IMR-90 (cell line): ENCODE results near the gene ROMO1. TPM values are rescaled to one million over a fixed set of nuclear protein-coding genes. Genes with fewer than 3 reads are reported as not detected.

Experiments used
- ATAC-seq: fragments of 200-7000 bp; cut with Tn5 transposase; 2 replicates; pipeline ENCODE4 v1.9.1; 2020; ENCODE audit warnings: low read depth, mild to moderate bottlenecking, moderate library complexity
- BruUV-seq: library from RNA; stranded (reverse); fragments of 400-500 nt; replicated peaks from 2 replicates; lab custom pipeline; 2021; lab: Mats Ljungman, UMichigan
- CTCF ChIA-PET: fragments of 300-600 bp; formaldehyde crosslinking; extraction: SDS; loops from one replicate; lab custom pipeline; 2021; ENCODE audit warnings: antibody characterized with exemption; lab: Yijun Ruan, JAX
- POLR2A ChIA-PET: fragments of 300-600 bp; sonication (Branson Sonifier 250); formaldehyde crosslinking; loops from one replicate; lab custom pipeline; 2022; ENCODE audit warnings: antibody characterized with exemption; ENCODE audit not compliant: unreplicated experiment; lab: Charles Lee
- DNase-seq: peaks from one replicate; pipeline ENCODE4 v3.0.0; 2013
- H2AFZ ChIP-seq: replicated peaks from 2 replicates; pipeline ENCODE3; 2013; ENCODE audit warnings: low read length, mild to moderate bottlenecking; ENCODE audit not compliant: poor library complexity
- H2AK5ac ChIP-seq: 2 replicates; pipeline ENCODE4 v1.6.1; 2013; ENCODE audit warnings: low read depth, low read length, inconsistent platforms
- H2AK9ac ChIP-seq: replicated peaks from 2 replicates; pipeline ENCODE3; 2013; ENCODE audit warnings: mild to moderate bottlenecking, low read depth, low read length, moderate library complexity; ENCODE audit not compliant: poor library complexity
- H2BK120ac ChIP-seq: 2 replicates; pipeline ENCODE4 v1.6.1; 2013; ENCODE audit warnings: low read depth, low read length, inconsistent platforms
- H2BK15ac ChIP-seq: 3 replicates; pipeline ENCODE4 v1.6.1; 2013; ENCODE audit warnings: low read depth, low read length, inconsistent platforms
- H2BK20ac ChIP-seq: 2 replicates; pipeline ENCODE4 v1.6.1; 2013; ENCODE audit warnings: low read depth, mild to moderate bottlenecking, inconsistent platforms, low read length, moderate library complexity
- H2BK5ac ChIP-seq: 2 replicates; pipeline ENCODE4 v1.6.1; 2013; ENCODE audit warnings: mild to moderate bottlenecking, low read depth, low read length, inconsistent platforms; ENCODE audit not compliant: poor library complexity, severe bottlenecking
- H3K14ac ChIP-seq: replicated peaks from 2 replicates; pipeline ENCODE4 v1.6.1; 2013; ENCODE audit warnings: low read depth, low read length, inconsistent platforms
- H3K18ac ChIP-seq: 2 replicates; pipeline ENCODE4 v1.6.1; 2013; ENCODE audit warnings: low read depth, low read length, control low read depth
- H3K23ac ChIP-seq: 2 replicates; pipeline ENCODE4 v1.6.1; 2013; ENCODE audit warnings: low read depth, low read length, inconsistent platforms
- H3K27ac ChIP-seq: 2 replicates; pipeline ENCODE4 v1.5.1; 2013; ENCODE audit warnings: mild to moderate bottlenecking, control low read depth, low read length; ENCODE audit not compliant: insufficient read depth
- H3K27me3 ChIP-seq: 2 replicates; pipeline ENCODE4 v1.6.1; 2013; ENCODE audit warnings: low read length; ENCODE audit not compliant: control insufficient read depth, insufficient read depth
- H3K36me3 ChIP-seq: 2 replicates; pipeline ENCODE4 v1.6.1; 2013; ENCODE audit warnings: low read length, mixed read lengths; ENCODE audit not compliant: control insufficient read depth, insufficient read depth
- H3K4ac ChIP-seq: 2 replicates; pipeline ENCODE4 v1.6.1; 2013; ENCODE audit warnings: low read depth, low read length, inconsistent platforms
- H3K4me1 ChIP-seq: 2 replicates; pipeline ENCODE4 v1.6.1; 2013; ENCODE audit warnings: low read length, mixed read lengths; ENCODE audit not compliant: control insufficient read depth, insufficient read depth
- H3K4me2 ChIP-seq: 2 replicates; pipeline ENCODE4 v1.6.1; 2013; ENCODE audit warnings: low read depth, mild to moderate bottlenecking, control low read depth, low read length, moderate library complexity
- H3K4me3 ChIP-seq: 2 replicates; pipeline ENCODE4 v1.5.1; 2013; ENCODE audit warnings: low read depth, mild to moderate bottlenecking, control low read depth, low read length, moderate library complexity; ENCODE audit not compliant: insufficient read depth
- H3K56ac ChIP-seq: 2 replicates; pipeline ENCODE4 v1.6.1; 2013; ENCODE audit warnings: low read length, inconsistent platforms; ENCODE audit not compliant: insufficient read depth; ENCODE audit errors: extremely low read depth
- H3K79me1 ChIP-seq, 2 experiments: 2 replicates each; pipeline ENCODE4 v1.6.1; 2013; ENCODE audit warnings: low read length in 2 of 2, inconsistent platforms in 1 of 2, low read depth in 1 of 2
- H3K9ac ChIP-seq: 2 replicates; pipeline ENCODE4 v1.6.1; 2013; ENCODE audit warnings: low read depth, low read length, control low read depth
- H3K9me1 ChIP-seq: 2 replicates; pipeline ENCODE4 v1.6.1; 2013; ENCODE audit warnings: low read length, inconsistent platforms; ENCODE audit not compliant: insufficient read depth
- H3K9me3 ChIP-seq: 2 replicates; pipeline ENCODE4 v1.6.1; 2013; ENCODE audit warnings: low read length; ENCODE audit not compliant: control insufficient read depth, insufficient read depth
- H4K20me1 ChIP-seq: 2 replicates; pipeline ENCODE4 v1.6.1; 2013; ENCODE audit warnings: low read length, inconsistent platforms; ENCODE audit not compliant: insufficient read depth
- H4K5ac ChIP-seq: 2 replicates; pipeline ENCODE4 v1.6.1; 2013; ENCODE audit warnings: mild to moderate bottlenecking, low read depth, low read length, control low read depth
- H4K8ac ChIP-seq, 2 experiments: 2 replicates each; pipeline ENCODE4 v1.6.1; 2013; ENCODE audit warnings: low read depth in 2 of 2, low read length in 2 of 2, control low read depth in 1 of 2, inconsistent platforms in 1 of 2
- H4K91ac ChIP-seq: 2 replicates; pipeline ENCODE4 v1.6.1; 2013; ENCODE audit warnings: low read depth, low read length, inconsistent platforms; ENCODE audit not compliant: insufficient read depth
- BHLHE40 ChIP-seq: fragments of 150-350 bp; IDR thresholded peaks from 2 replicates; pipeline ENCODE4 v1.6.1; 2016; ENCODE audit warnings: mild to moderate bottlenecking, low read depth, low read length
- CEBPB ChIP-seq: IDR thresholded peaks from 2 replicates; pipeline ENCODE4 v1.6.1; 2012; ENCODE audit warnings: low read depth, low read length, improper control_type of control experiment
- MXI1 ChIP-seq: IDR thresholded peaks from 2 replicates; pipeline ENCODE4 v1.6.1; 2012; ENCODE audit warnings: low read depth, mild to moderate bottlenecking, low read length, moderate library complexity, borderline replicate concordance
- RCOR1 ChIP-seq: IDR thresholded peaks from 2 replicates; pipeline ENCODE4 v1.6.1; 2012; ENCODE audit warnings: mild to moderate bottlenecking, low read length, improper control_type of control experiment; ENCODE audit not compliant: insufficient replicate concordance
- SMC3 ChIP-seq: fragments of 150-350 bp; IDR thresholded peaks from 2 replicates; pipeline ENCODE4 v1.6.1; 2016; ENCODE audit warnings: low read depth, mild to moderate bottlenecking, antibody characterized with exemption, low read length, moderate library complexity
- WGBS, 2 experiments: methylation state at CpG; one replicate each; pipeline versions ENCODE4 v1.1.5 to v1.1.7; 2013; ENCODE audit warnings: missing lambda C conversion rate in 2 of 2; ENCODE audit not compliant: insufficient read length in 1 of 2; ENCODE audit errors: extremely low coverage in 2 of 2; 5-methylcytosine and 5-hydroxymethylcytosine counted together
- dilution Hi-C: fragments of 300-500 bp; cut with HindIII; formaldehyde crosslinking; loops from one replicate; pipeline ENCODE4 v1.14.3; 2018; ENCODE audit warnings: low sequenced_read_pairs; ENCODE audit not compliant: unreplicated experiment
- in situ Hi-C: fragments of 300-500 bp; cut with MboI; formaldehyde crosslinking; loops from 3 replicates; pipeline ENCODE4 v1.14.3; 2019; ENCODE audit warnings: low sequenced_read_pairs, inconsistent platforms, mixed read lengths
- intact Hi-C: fragments of 100-400 bp; cut with micrococcal nuclease; formaldehyde crosslinking; loops from 2 replicates; pipeline ENCODE4 v1.10.0; 2022
- polyA plus RNA-seq, 3 experiments: library from polyadenylated mRNA; depleted of rRNA; stranded (reverse); fragments of >200 nt; gene quantifications; 2 replicates each; pipeline ENCODE4 v1.2.3, GENCODE V29; 2012; ENCODE audit warnings: low replicate concordance in 1 of 3
- total RNA-seq: library from RNA; depleted of rRNA; stranded (reverse); fragments of >200 nt; gene quantifications from 2 replicates; pipeline ENCODE4 v1.2.3, GENCODE V29; 2012
- TF ChIP-seq, protein P1 (sequence below): conservative IDR thresholded peaks from 2 replicates; pipeline ENCODE4 v1.5.1; 2012; ENCODE audit warnings: mild to moderate bottlenecking, low read depth, low read length, improper control_type of control experiment

Gene ROMO1
- total and polyA plus RNA-seq, 2 of the 4 experiments (the other 2 are of a cell fraction) = 223 to 555 TPM

DNA sequence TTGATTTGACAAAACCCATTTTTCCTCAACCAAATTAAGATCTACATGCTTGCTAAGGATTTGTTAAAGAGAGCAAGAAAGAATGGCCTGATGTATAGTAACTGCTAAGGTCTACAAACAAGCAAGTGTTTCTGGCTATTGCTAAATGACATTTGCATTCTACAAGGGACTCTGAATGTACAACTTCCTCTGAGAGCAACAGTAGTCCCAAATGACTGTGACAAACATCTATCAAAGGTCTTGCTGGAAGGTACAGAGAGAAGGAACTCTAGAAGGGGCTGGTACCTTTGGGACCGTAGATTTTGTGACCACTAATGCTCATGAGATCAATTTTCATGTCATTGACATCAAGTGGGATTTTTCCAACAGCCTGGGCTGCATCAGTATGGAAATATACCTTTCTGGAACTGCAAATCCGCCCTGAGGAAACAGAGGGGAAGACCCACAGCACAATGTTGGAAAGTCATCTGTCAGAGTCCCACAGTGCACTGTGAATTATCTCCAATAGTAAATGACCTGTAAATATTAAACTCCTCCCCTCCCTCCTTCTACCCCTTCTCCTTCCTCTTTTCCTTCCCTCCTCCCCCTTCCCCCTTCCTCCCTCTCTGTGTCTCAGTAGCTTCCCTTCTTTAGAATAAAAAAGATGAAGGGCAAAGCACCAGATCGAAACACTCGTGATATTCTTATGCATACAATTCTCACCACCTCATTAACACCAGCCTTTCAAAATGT is 18.6 kb upstream of the ROMO1 start:
- no TSS peak for BruUV-seq
- CTCF ChIA-PET = no interaction called here

More for the DNA sequence above, 18.6 kb upstream of the ROMO1 start:
- Histone ChIP-seq H3K23ac (no peak overlapping the region), H2BK15ac (no peak overlapping the region), H3K79me1 (no peaks in the 10 kb centered on the region), H3K9me3 (no peaks in the 10 kb centered on the region), H3K4me3 (no peak overlapping the region), H4K8ac (no peak overlapping the region), H3K9me1 (no peaks in the 10 kb centered on the region), H3K36me3 (peaks cover 14% of the 10 kb centered on the region), H3K56ac (no peak overlapping the region), H3K27me3 (no peaks in the 10 kb centered on the region), H3K18ac (no peak overlapping the region), H3K4me2 (no peak overlapping the region), H2BK20ac (no peak overlapping the region), H3K4me1 (no peaks in the 10 kb centered on the region), H2AK9ac (no peak overlapping the region), H3K9ac (no peak overlapping the region), H2AK5ac (no peak overlapping the region), H4K91ac (no peak overlapping the region), H2BK120ac (no peak overlapping the region), H4K20me1 (no peaks in the 10 kb centered on the region), H3K27ac (no peak overlapping the region), H2AFZ (no peak overlapping the region), H2BK5ac (no peak overlapping the region), H4K5ac (no peak overlapping the region), H3K14ac (no peak overlapping the region), H3K4ac (no peak overlapping the region)
- intact Hi-C loops = no loop called here
- DNase-seq (no peak), ATAC-seq (no peak)
- dilution Hi-C loops = no loop called here
- in situ Hi-C loops = no loop called here
- WGBS, 2 experiments = 60% methylated on average over 1 of the region's 4 CpGs; no CpG with 5 or more reads in 1 of the 2 experiments
- no peak for TF ChIP-seq MXI1
- TF ChIP-seq, protein P1, sequence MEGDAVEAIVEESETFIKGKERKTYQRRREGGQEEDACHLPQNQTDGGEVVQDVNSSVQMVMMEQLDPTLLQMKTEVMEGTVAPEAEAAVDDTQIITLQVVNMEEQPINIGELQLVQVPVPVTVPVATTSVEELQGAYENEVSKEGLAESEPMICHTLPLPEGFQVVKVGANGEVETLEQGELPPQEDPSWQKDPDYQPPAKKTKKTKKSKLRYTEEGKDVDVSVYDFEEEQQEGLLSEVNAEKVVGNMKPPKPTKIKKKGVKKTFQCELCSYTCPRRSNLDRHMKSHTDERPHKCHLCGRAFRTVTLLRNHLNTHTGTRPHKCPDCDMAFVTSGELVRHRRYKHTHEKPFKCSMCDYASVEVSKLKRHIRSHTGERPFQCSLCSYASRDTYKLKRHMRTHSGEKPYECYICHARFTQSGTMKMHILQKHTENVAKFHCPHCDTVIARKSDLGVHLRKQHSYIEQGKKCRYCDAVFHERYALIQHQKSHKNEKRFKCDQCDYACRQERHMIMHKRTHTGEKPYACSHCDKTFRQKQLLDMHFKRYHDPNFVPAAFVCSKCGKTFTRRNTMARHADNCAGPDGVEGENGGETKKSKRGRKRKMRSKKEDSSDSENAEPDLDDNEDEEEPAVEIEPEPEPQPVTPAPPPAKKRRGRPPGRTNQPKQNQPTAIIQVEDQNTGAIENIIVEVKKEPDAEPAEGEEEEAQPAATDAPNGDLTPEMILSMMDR = no peak
- no peak for TF ChIP-seq RCOR1
- TF ChIP-seq CEBPB = no peak
- no peak for TF ChIP-seq SMC3
- TF ChIP-seq BHLHE40 = no peak
- POLR2A ChIA-PET = no interaction called here
